Stimulated activated CD4-positive, alpha-beta T cell treated with anti-CD3 and anti-CD28 coated beads, TNF-alpha, amount 100 ng/mL, for 1 hour (primary cell): ENCODE measurements around the gene AGPAT2.

Experiments used
- DNase-seq, 3 donors: peaks; one replicate each; pipeline ENCODE4 v3.0.0-alpha.2; 2020; ENCODE audit warnings: low read depth in 3 of 3, low spot score in 1 of 3

Gene AGPAT2

DNA sequence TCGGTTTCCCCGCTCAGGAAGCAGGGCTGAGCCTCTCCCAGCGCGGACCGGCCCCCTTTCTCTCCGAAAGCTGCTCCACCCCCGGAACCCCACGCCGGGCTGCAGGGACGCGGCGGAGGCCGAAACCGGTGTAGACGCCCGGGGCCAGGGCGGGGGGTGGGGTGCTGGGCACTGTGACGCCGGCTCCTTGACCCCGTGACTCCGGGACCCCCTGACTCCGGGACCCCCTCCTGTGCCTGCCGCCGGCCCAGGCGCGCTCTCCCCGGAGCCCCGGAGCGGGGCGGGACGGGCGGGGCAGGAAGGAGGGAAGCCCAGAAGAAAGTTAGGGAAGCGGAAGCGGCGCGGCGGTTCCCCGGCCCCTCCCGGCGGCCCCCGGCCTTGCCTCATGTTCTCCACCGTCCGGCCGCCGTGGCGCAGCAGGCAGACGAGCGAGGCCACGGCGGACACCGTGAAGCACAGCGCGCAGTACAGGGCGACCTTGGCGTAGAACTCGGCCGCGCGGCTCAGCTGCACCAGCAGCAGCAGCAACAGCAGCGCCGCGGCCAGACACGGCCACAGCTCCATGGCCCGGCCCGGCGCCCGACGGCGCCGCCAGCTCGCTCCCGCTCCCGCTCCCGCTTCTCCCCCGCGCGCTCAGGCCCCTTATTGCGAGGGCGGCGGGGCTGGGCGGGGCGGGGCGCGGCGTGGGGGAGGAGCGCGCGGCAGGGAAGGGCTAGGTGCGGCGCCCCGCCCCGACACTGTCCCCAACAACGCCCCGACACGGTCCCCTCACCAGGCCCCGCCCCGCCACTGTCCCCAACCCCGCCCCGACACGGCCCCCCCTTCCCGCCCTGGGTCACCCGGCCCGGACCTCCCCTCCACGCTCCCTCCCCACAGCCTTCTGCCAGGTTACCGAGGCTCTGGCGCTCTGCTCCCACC lies at the start of gene AGPAT2:
AGPAT2 (minus strand) TSS at position 664 of the 918 bp plus-strand sequence; CDS start at position 564, 100 bp downstream.
- DNase-seq: peak in 2 of 3 donors; percentile 21 to 54

DNA sequence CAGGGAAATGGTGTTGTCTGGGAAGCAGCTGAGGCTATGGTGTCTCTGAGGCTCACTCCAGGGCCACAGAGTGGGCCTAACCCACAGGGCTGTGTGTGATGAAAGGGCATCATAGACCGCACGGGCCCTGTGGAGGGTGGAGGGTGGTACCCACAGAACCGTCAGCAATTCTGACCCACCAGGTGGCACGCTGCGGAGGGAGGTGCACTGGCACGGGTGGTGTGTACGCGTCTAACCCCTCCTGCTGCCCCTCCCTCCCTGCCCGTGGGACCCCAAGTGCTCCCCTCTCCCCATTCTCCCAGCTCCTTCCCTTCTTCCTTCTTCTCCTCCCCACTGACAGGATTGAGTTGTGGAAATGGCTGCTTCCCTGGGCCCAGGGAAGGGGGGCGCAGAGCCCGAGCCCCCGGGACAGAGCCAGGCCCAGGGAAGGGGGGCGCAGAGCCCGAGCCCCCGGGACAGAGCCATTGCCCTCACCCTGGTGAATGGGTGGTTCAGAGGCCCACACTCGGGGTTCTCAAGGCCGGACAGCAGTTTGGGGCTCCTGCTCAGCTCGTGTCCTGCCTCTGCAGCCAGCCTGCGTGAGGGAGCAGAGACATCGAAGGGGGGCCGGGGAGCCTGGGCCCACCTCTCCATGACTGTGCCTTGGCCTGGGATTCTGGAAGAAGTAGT lies 48.7 kb upstream of the AGPAT2 start:
- no peak for DNase-seq

DNA sequence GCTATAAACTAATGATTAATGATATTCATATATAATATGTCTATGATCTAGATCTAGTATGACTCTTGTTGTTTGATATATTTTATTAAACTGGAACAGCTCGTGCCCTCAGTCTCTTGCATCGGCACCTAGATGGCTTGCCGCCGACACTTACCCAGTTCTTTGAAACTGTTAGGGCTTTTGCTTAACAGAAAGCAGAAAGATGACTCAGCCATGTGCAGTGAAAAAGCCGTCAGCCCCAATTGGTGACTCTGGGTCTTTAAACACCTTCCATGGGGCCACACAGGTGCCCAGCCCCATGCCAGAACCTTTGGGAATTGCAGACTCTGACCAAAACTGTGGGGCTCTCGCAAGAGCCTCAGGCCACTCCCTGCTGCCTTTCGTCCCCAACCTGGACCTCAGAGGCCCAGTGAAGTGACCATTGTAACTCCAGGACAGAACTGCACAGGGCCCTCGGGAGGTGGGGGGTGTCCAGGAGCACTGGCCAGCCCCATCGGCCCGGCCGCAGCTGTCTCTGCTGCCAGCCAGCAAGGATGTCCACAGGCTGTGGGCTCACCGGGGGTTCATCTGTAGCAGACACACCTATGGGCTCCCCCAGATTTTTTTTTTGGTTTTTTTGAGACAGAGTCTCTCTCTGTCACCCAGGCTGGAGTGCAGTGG lies 47.7 kb upstream of the AGPAT2 start:
- DNase-seq: no peak

GRCh38 chr9:136733611-136734010 lies 46.4 kb upstream of the AGPAT2 start:
- DNase-seq: no peak

DNA sequence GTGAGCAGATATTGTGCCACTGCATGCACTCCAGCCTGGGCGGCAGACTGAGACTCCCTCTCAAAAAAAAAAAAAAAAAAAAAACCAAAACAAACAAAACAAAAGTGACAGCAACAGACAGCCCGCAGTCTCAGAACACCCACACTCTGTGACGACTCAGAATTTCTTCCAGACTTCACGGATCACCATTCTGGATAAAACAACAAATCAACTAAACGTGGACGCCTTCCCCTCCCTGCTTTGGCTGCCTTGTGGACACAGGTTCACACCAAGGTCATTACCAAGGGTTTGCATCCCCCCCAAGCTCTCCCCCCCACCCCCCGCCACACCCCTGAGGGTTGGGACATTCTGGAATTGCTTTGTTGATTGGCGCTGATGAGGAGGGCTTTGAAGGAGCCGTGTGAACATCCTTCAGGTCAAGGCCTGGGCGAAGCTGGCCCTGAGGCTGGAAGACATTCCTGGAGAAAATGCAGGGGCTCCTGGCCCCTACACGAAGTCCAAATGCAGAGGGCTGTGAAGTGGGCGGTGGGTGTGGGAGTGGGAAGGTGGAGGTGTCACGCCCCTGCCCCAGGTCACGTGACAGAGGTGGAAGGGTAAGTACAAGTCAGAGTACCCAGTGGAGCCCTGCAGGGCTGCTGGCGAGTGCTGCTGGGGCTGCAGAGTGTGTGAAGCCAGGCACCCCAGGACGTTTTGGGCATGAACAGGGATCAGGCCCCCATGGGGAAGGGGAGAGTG lies 45.4 kb upstream of the AGPAT2 start:
- DNase-seq: no peak

DNA sequence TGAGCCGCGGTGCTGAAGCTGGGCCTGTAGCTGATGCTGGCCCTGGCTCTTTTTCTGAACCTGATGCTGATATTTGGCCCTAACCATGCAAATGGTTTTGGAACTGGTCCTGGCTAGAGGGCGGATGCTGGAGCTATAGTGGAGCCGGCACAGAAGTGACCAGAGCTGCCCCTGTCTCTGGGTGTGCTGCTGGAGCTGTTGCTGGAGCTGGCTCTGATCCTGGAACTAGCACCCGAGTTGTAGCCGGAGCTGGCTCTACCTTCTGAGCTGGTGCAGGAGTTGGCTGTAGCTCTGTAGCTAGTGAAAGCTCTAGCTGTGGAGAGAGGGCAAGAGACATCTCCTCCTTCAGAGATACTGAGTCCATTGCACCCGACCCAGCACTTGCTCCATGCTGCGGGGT lies 42.7 kb upstream of the AGPAT2 start:
- DNase-seq: no peak

DNA sequence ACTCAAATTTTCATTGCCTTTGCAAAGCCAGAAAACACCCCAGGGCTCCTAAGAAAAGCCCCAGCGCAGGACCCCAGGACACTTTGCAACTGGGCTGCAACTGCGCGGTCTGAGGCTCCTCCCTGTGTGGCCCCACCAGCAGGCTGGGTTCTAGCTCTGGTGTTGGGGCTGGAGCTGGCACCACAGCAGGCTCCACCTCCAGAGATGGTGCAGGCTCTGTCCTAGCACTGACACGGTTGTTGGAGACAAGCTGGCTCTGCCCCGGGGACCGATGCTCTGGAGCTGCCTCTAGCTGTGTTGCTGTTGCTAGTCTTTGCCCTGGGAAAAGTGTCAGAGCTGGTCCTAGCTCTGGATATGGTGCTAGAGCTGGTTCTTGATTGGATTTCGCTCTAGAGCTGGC lies 41.9 kb upstream of the AGPAT2 start:
- DNase-seq: no peak

GRCh38 chr9:136728548-136729123 lies 41.4 kb upstream of the AGPAT2 start:
- DNase-seq: no peak

- peak; percentile 81 to 98 (median 96) for DNase-seq
Observed at GRCh38 chr9:136728080-136728547, 40.9 kb upstream of the AGPAT2 start.

DNA sequence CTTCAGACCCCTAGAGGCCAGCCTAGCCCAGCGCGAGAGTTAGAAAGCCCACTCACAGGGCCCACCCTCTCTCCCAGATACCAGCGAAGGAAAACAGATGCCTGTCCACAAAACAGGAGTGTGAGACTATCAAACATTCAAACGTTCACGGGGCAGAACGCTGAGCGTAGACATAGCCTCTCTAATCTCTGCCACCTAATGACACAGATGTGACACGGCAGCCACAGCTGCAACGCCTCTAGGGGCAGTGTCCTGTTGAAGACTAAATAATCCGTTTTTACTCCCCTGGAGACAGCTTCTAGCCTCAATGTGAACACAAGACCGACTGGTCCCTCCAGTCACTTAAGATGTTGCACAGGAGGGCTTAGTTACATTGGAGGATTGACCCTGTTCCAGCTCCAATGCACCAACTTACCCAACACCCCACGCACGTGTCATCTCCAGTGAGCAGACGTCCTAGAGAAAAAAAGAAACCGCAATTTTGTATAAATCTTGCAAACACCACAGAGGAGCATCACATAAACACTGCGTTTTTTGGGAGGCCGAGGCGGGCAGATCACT lies 39.5 kb upstream of the AGPAT2 start:
- no peak for DNase-seq

DNA sequence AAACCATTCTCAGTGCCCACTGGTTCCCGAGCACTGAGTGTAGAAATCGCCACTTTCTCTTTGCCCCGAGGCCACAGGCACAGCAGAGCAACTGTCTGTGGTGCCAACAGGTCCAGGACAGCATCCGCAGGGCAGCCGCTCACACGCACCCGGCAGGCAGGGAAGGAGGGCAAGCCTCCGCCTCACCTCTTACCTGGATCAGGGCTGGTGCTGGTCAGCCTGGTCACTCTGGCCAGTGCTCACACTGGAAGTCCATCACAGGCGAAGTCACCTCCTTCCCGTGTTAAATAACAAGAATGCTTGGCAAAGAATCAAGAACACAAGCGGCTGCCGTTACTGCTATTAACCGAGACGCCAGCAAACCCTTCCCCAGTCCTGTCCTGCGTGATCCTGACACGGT lies 38.9 kb upstream of the AGPAT2 start:
- no peak for DNase-seq

DNA sequence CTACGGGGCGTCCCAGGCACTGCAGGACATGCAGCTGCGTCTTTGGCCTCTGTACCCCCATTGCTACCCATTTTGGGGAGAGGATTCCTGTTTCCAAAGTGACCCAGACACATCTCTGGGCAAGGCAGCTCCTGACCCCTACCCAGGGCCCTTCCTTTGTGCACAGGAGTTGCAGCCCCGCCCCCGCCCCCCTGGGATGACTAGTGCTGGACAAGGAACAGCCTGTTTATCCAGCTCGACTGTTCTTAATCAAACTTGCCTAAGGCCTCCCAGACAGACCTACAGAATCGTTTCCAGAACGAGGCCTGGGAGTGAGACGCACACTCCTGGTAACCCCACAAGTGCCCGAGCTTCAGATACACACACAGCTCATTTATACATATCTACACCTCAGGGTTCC lies 38.4 kb upstream of the AGPAT2 start:
- DNase-seq: no peak

DNA sequence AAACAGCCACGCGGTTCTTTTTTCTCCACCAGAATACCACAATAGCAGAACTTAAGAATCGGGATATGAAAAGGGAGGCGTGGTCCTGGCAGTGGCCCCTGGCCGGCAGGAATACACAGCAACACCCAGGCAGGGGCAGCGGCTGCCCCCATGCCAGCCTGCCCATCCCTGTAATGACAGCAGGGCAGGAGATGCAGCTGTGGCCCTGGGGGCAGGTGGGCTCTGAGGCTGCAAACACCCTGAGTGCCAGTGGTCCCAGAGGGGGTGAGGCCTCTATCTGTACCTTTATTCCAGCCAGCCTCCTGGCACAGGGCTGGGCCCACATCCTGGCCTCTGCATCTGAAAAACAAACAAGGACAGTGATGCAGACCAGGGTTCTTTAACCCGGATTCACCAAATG lies 37.5 kb upstream of the AGPAT2 start:
- DNase-seq: no peak

DNA sequence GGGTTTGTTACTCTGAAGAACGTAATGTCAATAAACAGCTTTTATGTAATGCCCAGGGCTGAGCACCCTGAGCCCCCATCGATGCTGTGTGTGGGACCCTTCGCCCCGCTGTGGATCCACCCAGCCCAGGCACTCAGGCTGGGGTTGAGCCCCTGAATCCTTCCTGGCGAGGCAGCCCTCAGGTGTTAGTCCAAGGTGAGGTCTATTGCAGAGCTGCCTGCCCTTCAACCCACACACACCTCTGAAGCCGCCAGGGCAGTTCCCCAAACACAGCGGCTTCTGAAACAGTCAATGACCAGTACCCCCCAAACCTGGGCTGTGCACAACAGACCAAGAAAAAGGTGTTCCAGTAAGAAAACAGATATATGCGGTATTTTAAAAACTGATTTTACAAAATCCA lies 36.7 kb upstream of the AGPAT2 start:
- no peak for DNase-seq

GRCh38 chr9:136723362-136723976 lies 36.2 kb upstream of the AGPAT2 start:
- DNase-seq: no peak

GRCh38 chr9:136722969-136723356 lies 35.7 kb upstream of the AGPAT2 start:
- DNase-seq: no peak

DNA sequence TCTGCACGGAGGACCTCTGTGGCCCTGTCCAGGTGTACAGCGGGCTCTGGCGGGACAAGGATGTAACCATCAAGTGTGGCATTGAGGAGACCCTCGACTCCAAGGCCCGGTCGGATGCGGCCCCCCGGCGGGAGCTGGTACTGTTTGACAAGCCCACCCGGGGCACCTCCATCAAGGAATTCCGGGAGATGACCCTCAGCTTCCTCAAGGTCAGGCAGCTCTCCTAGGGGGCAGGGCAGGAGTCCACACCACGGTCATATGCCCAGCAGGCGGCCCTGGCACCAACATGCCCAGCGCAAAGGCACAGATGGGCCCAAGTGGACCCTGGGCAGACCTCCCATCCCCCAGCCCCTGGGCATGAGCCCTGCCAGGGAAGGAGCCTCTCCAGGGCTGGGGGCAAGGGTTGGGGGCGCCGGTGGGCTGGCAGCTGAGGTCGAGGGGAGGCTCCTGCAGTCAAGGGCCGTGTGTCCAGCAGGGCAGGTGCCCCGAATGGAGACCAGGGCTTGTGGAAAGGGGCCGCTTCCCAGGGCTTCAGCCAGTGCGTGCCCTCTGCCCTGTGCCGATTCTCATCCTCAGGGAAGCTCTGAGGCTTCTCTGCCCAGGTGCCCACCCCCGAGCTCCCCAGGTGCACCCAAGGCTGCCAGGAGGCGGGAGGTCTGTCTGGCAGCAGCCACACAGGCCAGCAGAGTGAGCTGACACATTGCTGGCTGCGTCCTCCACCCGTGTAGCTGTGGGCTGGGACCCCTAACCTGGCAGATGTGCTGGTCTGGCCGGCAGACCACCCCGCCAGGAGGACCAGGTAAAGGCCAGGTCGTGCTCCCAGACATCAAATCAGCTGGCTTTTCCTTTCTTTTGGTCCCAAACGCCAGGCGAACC lies 35.1 kb upstream of the AGPAT2 start:
- DNase-seq: no peak

DNA sequence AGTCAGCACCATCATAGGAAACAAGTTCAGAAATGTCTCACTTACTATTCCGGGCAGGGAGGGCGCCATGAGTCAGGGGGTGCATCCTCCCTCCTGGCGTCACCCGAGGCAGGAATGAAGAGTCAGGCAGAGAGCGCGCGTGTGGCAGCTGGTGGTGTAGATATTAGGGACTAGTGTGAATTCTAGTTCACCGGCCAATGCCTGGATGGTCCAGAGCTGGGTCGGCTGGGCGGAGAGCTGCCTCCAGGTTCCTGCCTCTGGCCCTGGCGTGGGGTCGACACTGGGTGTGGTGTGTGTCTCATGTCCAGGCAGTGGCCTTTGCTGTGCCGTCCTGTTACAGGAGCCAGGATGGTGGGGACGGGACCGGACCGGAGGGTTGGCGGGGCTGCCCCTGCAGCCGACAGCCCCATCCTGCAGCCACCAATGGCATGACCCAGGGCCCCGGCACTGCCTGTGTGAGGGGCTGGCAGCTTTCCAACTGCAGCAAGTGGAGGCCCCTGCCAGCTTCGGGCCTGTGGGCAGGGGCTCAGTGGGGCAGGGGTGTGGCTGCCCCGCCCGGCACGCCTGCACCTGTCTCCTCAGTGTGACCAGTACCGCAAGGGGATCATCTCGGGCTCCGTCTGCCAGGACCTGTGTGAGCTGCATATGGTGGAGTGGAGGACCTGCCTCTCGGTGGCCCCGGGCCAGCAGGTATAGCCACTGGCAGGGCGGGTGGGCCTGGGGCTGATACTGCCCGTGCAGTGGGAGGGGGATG lies 34.3 kb upstream of the AGPAT2 start:
- DNase-seq: no peak
